Measurements from ENCODE around the gene FYN.

DNA sequence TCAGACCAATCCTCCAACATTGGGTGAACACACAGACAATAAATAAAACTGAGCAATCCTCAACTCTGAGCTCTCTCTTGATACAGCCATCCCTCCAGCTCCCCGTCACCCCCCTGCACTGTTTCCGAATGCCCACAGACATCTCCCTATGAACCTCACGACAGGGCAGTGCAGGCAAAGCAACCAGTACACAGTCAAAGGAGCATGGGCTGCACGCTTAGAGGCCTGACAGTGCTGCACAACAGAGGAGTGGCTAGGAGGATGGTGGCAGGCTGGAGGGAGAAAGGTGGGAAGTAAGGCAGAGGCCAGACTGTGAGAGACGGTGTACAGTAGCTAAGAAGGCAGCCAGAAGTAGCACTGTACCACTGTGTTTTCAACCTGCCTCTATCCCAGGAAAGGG is 24.0 kb downstream of the FYN start:
- no peak for TF ChIP-seq EZH2 (IDR thresholded peaks at IDR 0.05)
- TF ChIP-seq POLR2AphosphoS5 (IDR thresholded peaks at IDR 0.05; ENCODE audit: borderline replicate concordance, low read depth, low read length) = no peak
- no peak for TF ChIP-seq FOXP2 (optimal IDR thresholded peaks at IDR 0.05; ENCODE audit: control extremely low read depth, extremely low read length, insufficient read depth)
